ENCODE results near the gene THADA.
A peak's percentile ranks its signal among the peaks of the same experiment; 100 is the strongest.

THADA gene

GRCh38 chr2:43238813-43239212 is 357.0 kb downstream of the THADA start:
- H3K9me2 ChIP-seq (ENCODE audit: low read depth, low read length): no peaks in the 10 kb centered on the region
- H3F3A ChIP-seq (ENCODE audit: insufficient read depth, low read length): no peaks in the 10 kb centered on the region
- no peaks in the 10 kb centered on the region for H4K20me1 ChIP-seq (ENCODE audit: insufficient read depth, low read length)
- H3K79me2 ChIP-seq (ENCODE audit: insufficient read depth, low read length): no peaks in the 10 kb centered on the region
- no peak overlapping the region for H3K9ac ChIP-seq (ENCODE audit: low read length)
- no peak overlapping the region for H3K4me3 ChIP-seq (ENCODE audit: low read depth, low read length, poor library complexity, severe bottlenecking)
- no peaks in the 10 kb centered on the region for H3K9me3 ChIP-seq (ENCODE audit: low read length)
- peaks cover 20% of the 10 kb centered on the region for H3K4me1 ChIP-seq (ENCODE audit: insufficient read depth, low read length, severe bottlenecking)
- H2AFZ ChIP-seq (ENCODE audit: low read length): no peak overlapping the region
- H3K27me3 ChIP-seq (ENCODE audit: insufficient read depth, low read length): no peaks in the 10 kb centered on the region
- H3K4me2 ChIP-seq (ENCODE audit: low read length): no peak overlapping the region
- TF ChIP-seq CTCF (IDR thresholded peaks at IDR 0.05; ENCODE audit: low read length) (no peak), EZH2 (IDR thresholded peaks at IDR 0.05; ENCODE audit: borderline replicate concordance, low read length) (no peak)
- H3K27ac ChIP-seq (ENCODE audit: low read depth, low read length, poor library complexity, severe bottlenecking): no peak overlapping the region
- H3K36me3 ChIP-seq (ENCODE audit: insufficient read depth, low read length): no peaks in the 10 kb centered on the region

- Histone ChIP-seq H2AFZ (ENCODE audit: low read length) (no peak overlapping the region), H3K9me2 (ENCODE audit: low read depth, low read length) (no peaks in the 10 kb centered on the region), H3K9ac (ENCODE audit: low read length) (no peak overlapping the region), H3F3A (ENCODE audit: insufficient read depth, low read length) (no peaks in the 10 kb centered on the region), H3K4me1 (ENCODE audit: insufficient read depth, low read length, severe bottlenecking) (peaks cover 27% of the 10 kb centered on the region), H3K27ac (ENCODE audit: low read depth, low read length, poor library complexity, severe bottlenecking) (no peak overlapping the region), H3K9me3 (ENCODE audit: low read length) (no peaks in the 10 kb centered on the region), H3K36me3 (ENCODE audit: insufficient read depth, low read length) (no peaks in the 10 kb centered on the region), H3K4me2 (ENCODE audit: low read length) (no peak overlapping the region), H3K79me2 (ENCODE audit: insufficient read depth, low read length) (no peaks in the 10 kb centered on the region), H4K20me1 (ENCODE audit: insufficient read depth, low read length) (no peaks in the 10 kb centered on the region), H3K27me3 (ENCODE audit: insufficient read depth, low read length) (no peaks in the 10 kb centered on the region), H3K4me3 (ENCODE audit: low read depth, low read length, poor library complexity, severe bottlenecking) (no peak overlapping the region)
- TF ChIP-seq EZH2 (IDR thresholded peaks at IDR 0.05; ENCODE audit: borderline replicate concordance, low read length): no peak
- no peak for TF ChIP-seq CTCF (IDR thresholded peaks at IDR 0.05; ENCODE audit: low read length)
These were observed 357.7 kb downstream of the THADA start for GRCh38 chr2:43238176-43238575.

DNA sequence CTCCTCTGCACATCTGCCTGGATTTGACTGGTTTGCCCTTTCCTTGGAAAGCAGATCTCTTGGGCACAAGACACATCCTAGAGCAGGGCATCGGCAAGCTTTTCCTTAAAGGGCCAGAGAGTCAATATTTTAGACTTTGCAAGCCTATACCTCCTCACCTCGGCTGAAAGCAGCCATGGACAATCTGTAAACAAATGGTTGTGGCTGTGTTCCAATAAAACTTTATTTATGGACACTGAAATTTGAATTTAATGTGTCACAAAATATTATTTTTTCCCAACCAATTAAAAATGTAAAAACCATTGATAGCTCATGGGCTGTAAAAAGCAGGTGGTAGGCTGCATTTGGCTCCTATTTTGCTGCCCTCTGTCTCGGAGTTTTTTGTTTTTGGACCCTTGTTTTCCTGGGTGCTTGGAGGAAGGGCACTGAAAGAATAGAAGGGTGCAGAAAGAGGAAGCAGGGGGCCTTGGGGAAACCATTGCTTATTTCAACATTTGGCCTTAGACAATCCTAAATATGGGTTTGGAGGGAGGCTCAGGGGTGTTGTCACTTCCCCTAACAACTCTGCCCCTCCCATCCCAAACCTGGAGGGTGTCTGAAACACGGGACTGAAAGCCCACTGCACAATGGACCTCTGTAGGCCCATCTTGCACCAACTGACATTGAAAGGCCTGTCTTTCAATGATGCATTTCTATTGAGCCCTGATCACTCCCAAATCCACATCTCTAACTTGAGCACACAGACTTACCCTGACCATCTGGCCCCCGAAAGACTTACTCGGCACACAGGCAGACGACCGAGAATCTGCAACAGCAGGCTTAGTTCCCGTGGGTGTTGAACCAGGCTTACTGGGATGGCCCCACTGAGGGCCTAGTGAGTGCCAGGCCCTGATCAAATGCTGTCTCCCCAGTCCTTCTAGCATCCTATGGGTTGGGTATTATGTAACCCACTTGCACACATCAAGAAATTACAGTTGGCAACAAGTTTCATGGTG is 362.3 kb downstream of the THADA start:
- peak overlapping the region; percentile 55 for H3K27ac ChIP-seq (ENCODE audit: low read depth, low read length, poor library complexity, severe bottlenecking)
- H3K4me3 ChIP-seq (ENCODE audit: low read depth, low read length, poor library complexity, severe bottlenecking): no peak overlapping the region
- peaks cover 49% of the 10 kb centered on the region for H3K4me1 ChIP-seq (ENCODE audit: insufficient read depth, low read length, severe bottlenecking)
- no peaks in the 10 kb centered on the region for H3K9me2 ChIP-seq (ENCODE audit: low read depth, low read length)
- no peak overlapping the region; the same call in 1 of the 2 replicates for H3K4me2 ChIP-seq (ENCODE audit: low read length)
- no peaks in the 10 kb centered on the region for H4K20me1 ChIP-seq (ENCODE audit: insufficient read depth, low read length)
- H3K79me2 ChIP-seq (ENCODE audit: insufficient read depth, low read length): no peaks in the 10 kb centered on the region
- H2AFZ ChIP-seq (ENCODE audit: low read length): no peak overlapping the region
- peaks cover 6% of the 10 kb centered on the region for H3F3A ChIP-seq (ENCODE audit: insufficient read depth, low read length)
- no peaks in the 10 kb centered on the region for H3K9me3 ChIP-seq (ENCODE audit: low read length)
- no peak overlapping the region; the same call in 1 of the 2 replicates for H3K9ac ChIP-seq (ENCODE audit: low read length)
- no peak for TF ChIP-seq EZH2 (IDR thresholded peaks at IDR 0.05; ENCODE audit: borderline replicate concordance, low read length)
- TF ChIP-seq CTCF (IDR thresholded peaks at IDR 0.05; ENCODE audit: low read length): no peak
- no peaks in the 10 kb centered on the region for H3K27me3 ChIP-seq (ENCODE audit: insufficient read depth, low read length)
- no peaks in the 10 kb centered on the region for H3K36me3 ChIP-seq (ENCODE audit: insufficient read depth, low read length)
